Measurements from ENCODE around the gene WDR7. TPM values are rescaled to one million over a fixed set of nuclear protein-coding genes. Genes with fewer than 3 reads are reported as not detected.

WDR7 gene
- total and polyA plus RNA-seq, 9 of the 15 experiments (the other 6 are each of a cell fraction or from before 2014, with no cell fraction given), result 1.4 to 9.4 (median 5.3) TPM

DNA sequence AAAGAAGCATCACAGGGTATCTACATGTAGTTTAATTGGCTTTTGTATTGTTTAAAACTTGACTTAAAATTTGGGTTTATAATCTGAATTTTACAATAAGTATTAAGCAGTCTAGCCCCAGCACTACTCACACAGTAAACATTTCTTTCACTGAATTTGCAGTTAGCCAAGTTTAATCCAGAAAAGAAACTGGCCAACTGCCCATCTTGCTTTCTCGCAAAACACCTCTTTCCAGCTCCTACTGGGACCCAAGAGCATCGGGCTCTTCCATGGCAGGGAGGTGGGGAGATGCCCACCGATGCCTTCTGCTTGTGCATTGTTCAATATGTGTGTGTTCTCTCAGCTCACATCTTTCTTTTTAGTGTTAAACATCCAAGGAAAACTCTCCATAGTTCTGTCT, 283.0 kb downstream of the WDR7 start (continued):
- TF ChIP-seq, protein P1, sequence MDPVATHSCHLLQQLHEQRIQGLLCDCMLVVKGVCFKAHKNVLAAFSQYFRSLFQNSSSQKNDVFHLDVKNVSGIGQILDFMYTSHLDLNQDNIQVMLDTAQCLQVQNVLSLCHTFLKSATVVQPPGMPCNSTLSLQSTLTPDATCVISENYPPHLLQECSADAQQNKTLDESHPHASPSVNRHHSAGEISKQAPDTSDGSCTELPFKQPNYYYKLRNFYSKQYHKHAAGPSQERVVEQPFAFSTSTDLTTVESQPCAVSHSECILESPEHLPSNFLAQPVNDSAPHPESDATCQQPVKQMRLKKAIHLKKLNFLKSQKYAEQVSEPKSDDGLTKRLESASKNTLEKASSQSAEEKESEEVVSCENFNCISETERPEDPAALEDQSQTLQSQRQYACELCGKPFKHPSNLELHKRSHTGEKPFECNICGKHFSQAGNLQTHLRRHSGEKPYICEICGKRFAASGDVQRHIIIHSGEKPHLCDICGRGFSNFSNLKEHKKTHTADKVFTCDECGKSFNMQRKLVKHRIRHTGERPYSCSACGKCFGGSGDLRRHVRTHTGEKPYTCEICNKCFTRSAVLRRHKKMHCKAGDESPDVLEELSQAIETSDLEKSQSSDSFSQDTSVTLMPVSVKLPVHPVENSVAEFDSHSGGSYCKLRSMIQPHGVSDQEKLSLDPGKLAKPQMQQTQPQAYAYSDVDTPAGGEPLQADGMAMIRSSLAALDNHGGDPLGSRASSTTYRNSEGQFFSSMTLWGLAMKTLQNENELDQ (CRISPR knock-in tag; IDR thresholded peaks at IDR 0.05; ENCODE audit: borderline replicate concordance), result no peak
- TF ChIP-seq ZSCAN29 (IDR thresholded peaks at IDR 0.05), result no peak
- TF ChIP-seq ZNF253 (CRISPR knock-in tag; conservative IDR thresholded peaks at IDR 0.05), result no peak

GRCh38 chr18:56934906-56935305, 283.7 kb downstream of the WDR7 start:
- intact Hi-C loops (cut with micrococcal nuclease) (no loop called here), in situ Hi-C loops (cut with MboI) (no loop called here)
- Histone ChIP-seq H3K4me1 (replicated peaks in 1 of 2; ENCODE audit: control insufficient read depth in 2 of 2, insufficient read depth in 2 of 2, low read length in 2 of 2) (no peaks in the 10 kb centered on the region), H3K4me2 (ENCODE audit: insufficient read depth, low read length) (no peak overlapping the region), H3K36me3 (ENCODE audit: control insufficient read depth, insufficient read depth, low read length) (no peaks in the 10 kb centered on the region), H3K4me3 (no peak overlapping the region), H3K79me2 (ENCODE audit: control insufficient read depth, insufficient read depth, low read length) (no peaks in the 10 kb centered on the region), H3K9me3 (replicated peaks; ENCODE audit: control insufficient read depth, insufficient read depth, low read depth, low read length) (no peaks in the 10 kb centered on the region), H4K20me1 (replicated peaks; ENCODE audit: control insufficient read depth, insufficient read depth, low read length) (no peaks in the 10 kb centered on the region), H3K27me3 (ENCODE audit: control insufficient read depth in 2 of 2, insufficient read depth in 2 of 2, low read length in 2 of 2) (no peaks in the 10 kb centered on the region), H3K27ac (ENCODE audit: extremely low read depth, low read depth, low read length) (no peak overlapping the region), H2AFZ (ENCODE audit: low read depth, low read length) (no peak overlapping the region), H3K9ac (ENCODE audit: insufficient read depth in 1 of 2, low read depth in 2 of 2, low read length in 2 of 2) (no peak overlapping the region), H3K9me1 (ENCODE audit: control insufficient read depth, insufficient read depth, low read length) (no peaks in the 10 kb centered on the region)
- WGBS (ENCODE audit: insufficient coverage, low coverage, missing lambda C conversion rate), result 39% methylated on average over 3 of the region's 3 CpGs
- FAIRE-seq, result no peak
- ATAC-seq, result no peak
- CTCF ChIA-PET (ENCODE audit: low intra/inter-chr PET ratio), result no interaction called here
- no peak for TF ChIP-seq HNRNPLL (IDR thresholded peaks at IDR 0.05; ENCODE audit: low read depth, low read length, poor library complexity, severe bottlenecking)
- TF ChIP-seq JUN (IDR thresholded peaks at IDR 0.05; ENCODE audit: borderline replicate concordance, low read depth, low read length), result no peak
- TF ChIP-seq JUN (CRISPR knock-in tag; IDR thresholded peaks at IDR 0.05; ENCODE audit: borderline replicate concordance), result no peak
- no peak for TF ChIP-seq TAF1 (IDR thresholded peaks at IDR 0.05; ENCODE audit: control insufficient read depth, extremely low read depth, insufficient read depth, low read length, severe bottlenecking)
- TF ChIP-seq ATF7 (IDR thresholded peaks at IDR 0.05), result no peak
- TF ChIP-seq, protein P2, sequence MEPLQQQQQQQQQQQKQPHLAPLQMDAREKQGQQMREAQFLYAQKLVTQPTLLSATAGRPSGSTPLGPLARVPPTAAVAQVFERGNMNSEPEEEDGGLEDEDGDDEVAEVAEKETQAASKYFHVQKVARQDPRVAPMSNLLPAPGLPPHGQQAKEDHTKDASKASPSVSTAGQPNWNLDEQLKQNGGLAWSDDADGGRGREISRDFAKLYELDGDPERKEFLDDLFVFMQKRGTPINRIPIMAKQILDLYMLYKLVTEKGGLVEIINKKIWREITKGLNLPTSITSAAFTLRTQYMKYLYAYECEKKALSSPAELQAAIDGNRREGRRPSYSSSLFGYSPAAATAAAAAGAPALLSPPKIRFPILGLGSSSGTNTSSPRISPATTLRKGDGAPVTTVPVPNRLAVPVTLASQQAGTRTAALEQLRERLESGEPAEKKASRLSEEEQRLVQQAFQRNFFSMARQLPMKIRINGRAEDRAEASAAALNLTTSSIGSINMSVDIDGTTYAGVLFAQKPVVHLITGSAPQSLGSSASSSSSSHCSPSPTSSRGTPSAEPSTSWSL (CRISPR knock-in tag; IDR thresholded peaks at IDR 0.05; ENCODE audit: borderline replicate concordance), result no peak
- TF ChIP-seq MAFK (IDR thresholded peaks at IDR 0.05; ENCODE audit: low read length), result no peak
- DNase-seq (ENCODE audit: extremely low read depth in 1 of 4, low spot score in 3 of 4), result no peak
- BruUV-seq (replicated peaks), result no TSS peak
- POLR2A ChIA-PET, result interaction anchor here (0.9 kb wide), 1 partner anchor 21 kb away, joined by 3 read pairs; no protein-coding TSS in a partner anchor

Data from K562 (cell line).